NOMO-1 treated with dmso at 0.1 percent for 144 hours (cell line): Measurements from ENCODE around the gene PARK7.
"Not testable (repeated sequence)": the region's sequence is repeated elsewhere in the genome, so short reads cannot be mapped to it uniquely, and the experiment has no call there.

Source experiments
- DNase-seq: peaks from one replicate; lab custom pipeline; 2025; ENCODE audit not compliant: unreplicated experiment; lab: John Stamatoyannopoulos, UW

PARK7 gene

GRCh38 chr1:7942214-7942921 lies 19.1 kb upstream of the PARK7 start:
- DNase-seq, result peak; percentile 87

DNA sequence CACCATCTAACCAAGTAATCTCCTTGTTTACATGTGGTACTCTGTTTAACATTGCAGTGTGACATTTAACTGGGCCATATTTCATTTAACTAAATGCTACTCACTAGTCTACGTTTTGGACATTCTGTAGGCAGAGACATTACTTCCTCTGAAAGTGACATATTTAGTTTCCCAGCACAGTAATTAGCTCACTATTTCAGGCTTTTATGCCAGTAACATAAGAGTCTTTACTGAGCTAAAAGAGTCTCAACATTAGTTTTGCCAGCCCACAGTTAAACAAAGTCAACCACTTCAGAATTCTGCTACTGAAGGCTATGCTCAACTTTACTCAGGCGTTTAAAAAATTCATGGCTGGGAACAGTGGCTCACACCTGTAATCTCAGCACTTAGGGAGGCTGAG lies 18.3 kb upstream of the PARK7 start:
- DNase-seq, result no peak

- no peak for DNase-seq
These were observed 12.6 kb upstream of the PARK7 start for GRCh38 chr1:7948960-7949359.

- DNase-seq, result not testable (repeated sequence)
These were observed 8.7 kb upstream of the PARK7 start for GRCh38 chr1:7952791-7953190.

DNA sequence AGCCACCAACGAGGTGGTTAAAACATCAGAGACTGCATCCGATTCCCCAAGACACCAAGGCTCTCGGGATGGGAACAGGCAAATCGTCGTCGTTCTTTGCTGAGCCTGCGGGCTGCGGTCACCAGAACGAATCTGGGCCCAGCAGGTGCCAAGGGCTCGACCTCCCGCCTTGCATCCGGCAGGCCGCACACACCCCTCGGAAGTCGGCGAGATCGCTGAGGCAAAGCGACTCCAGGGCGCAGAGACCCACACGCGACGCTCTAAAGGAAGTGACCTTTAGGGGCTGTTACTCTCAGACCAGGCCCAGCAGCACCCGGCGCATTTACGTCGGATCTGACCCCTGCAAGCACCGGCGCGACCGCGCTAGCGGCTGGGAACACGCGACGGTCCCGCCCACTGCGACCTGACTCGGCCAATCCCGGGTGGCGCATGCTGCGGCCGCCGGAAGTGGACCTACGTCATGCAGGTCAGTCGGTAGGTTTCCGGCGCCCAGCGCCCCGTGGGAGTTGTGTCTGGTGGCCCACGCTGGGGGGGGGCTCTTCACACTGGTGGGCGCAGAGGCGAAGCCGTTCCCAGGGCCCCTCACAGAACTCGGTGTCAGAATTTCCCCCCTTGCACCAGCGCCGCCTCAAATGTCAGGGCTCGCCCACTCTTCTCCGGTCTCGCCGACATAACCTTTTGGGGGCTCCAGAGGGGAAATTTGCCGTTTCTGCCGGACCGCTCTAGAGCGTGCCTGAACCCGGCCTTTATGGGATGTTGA lies 7.5 kb upstream of the PARK7 start:
- peak; percentile 93 for DNase-seq

DNA sequence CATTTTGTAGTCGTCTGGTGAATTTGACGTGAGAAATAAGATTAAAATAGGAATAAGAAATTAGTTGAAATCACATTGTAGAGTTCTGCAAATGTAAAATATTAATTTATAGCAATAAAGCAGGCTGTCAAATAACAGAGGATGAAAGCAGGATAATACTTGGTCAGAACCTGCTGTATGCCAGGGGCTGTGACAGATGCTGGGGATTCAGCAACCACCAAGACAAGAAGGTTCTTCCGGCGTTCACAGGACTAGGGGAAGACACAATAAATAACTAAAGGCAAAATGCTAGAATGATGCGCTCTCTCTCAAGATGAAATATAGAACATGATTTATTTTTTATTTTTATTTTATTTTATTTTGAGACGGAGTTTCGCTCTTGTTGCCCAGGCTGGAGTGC lies 6.8 kb upstream of the PARK7 start:
- DNase-seq, result no peak

GRCh38 chr1:7956218-7957032 lies 5.1 kb upstream of the PARK7 start:
- no peak for DNase-seq

DNA sequence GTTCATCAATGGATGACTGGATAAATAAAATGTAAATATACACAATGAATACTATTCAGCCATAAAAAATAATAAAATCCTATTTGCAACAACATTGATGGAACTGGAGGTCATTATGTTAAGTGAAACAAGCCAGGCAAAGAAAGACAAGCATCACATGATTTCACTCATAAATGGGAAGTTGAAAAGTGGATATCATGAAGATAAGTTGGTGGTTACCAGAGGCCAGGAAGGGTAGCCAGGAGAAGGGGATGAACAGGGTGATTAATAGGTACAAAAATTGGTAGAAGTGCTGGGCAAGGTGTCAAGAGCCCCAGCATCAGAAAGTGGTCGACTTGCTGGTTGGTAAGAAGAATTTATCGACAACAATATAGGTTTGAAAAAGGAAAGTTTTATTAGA lies 1.3 kb upstream of the PARK7 start:
- no peak for DNase-seq

DNA sequence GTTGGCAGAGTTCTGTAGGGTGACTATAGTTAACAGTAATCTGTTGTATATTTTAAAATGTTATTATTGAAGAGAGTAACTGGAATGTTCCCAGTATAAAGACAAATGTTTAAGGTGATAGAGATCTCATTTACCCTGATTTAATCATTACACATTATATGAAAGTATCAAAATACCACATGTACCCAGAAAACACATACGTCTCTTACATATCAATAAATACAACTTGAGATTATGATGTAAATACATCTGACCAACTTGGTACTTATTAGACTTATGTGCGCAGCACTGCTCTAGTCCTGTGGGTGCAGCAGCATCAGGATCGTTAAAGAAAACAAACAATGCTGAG lies 670 bp upstream of the PARK7 start:
- no peak for DNase-seq

- no peak for DNase-seq
These were observed 464 bp downstream of the PARK7 start for GRCh38 chr1:7962014-7962335.

DNA sequence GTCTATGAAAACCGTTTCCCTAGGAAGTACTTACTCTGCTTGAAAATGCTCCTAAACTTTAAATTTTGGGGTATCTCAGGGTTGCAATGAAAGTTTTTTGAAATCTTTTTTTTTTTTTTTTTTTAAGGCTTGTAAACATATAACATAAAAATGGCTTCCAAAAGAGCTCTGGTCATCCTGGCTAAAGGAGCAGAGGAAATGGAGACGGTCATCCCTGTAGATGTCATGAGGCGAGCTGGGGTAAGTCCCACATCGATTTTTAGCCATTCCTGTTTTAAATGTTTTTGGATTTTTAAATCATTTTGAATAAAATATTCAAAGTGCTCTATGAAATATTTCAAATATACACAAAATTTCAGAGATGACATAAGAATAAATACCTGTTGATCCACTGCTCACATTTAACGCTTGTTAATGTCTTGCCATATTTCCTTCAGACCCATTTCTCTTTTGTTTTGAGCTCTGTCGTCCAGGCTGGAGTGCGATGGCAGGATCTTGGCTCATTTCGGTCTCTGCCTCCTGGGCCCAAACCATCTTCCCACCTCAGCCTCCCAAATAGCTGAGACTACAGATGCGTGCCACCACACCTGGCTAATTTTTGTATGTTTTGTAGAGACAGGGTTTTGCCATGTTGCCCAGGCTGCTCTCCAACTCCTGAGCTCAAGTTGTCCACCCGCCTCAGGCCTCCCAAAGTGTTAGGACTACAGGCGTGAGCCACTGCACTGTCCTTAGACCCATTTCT lies 1.3 kb downstream of the PARK7 start:
- DNase-seq, result no peak

DNA sequence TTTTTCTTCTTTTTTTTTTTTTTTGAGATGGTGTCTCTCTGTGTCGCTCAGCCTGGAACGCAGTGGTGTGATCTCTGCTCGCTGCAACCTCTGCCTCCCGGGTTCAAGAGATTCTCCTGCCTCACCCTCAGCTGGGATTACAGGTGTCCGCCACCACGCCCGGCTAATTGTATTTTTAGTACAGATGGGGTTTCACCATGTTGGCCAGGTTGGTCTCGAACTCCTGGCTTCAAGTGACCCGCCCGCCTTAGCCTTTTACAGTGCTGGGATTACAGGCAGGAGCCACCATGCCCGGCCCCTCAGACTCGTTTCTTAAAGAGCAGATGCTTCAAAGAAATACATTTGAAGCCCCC lies 1.8 kb downstream of the PARK7 start:
- not testable (repeated sequence) for DNase-seq

DNA sequence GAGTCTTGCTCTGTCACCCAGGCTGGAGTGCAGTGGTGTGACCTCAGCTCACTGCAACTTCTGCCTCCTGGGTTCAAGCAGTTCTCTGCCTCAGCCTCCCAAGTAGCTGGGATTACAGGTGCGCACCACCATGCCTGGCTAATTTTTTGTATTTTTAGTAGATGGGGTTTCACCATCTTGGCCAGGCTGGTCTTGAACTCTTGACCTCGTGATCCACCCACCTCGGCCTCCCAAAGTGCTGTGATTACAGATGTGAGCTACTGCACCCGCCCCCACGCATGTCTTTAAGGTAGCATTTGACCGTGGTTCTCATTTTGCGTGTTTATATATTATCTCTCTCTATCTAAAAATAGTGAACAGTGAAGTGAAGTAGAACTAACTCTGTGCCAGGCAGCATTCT lies 2.3 kb downstream of the PARK7 start:
- not testable (repeated sequence) for DNase-seq

DNA sequence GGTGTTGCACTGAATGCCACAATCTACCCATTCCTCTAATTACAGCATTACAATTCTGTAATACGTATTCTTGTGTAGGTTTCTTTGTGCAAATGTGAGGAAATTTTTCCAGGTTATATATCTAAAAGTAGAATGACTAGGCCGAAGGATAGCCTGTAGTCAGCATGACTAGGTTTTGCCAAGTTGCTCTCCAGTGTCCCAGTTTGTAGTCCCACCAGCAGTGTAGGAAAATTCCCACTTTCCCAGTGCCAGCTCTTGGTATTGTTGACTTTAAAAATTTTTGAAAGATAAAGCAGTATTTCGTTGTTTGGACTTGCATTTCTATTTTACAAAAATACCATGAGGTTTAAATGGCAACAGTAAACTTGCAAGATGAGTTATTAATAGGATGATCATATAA lies 3.0 kb downstream of the PARK7 start:
- DNase-seq, result no peak

- no peak for DNase-seq
These were observed 5.7 kb downstream of the PARK7 start for GRCh38 chr1:7967196-7967595.

DNA sequence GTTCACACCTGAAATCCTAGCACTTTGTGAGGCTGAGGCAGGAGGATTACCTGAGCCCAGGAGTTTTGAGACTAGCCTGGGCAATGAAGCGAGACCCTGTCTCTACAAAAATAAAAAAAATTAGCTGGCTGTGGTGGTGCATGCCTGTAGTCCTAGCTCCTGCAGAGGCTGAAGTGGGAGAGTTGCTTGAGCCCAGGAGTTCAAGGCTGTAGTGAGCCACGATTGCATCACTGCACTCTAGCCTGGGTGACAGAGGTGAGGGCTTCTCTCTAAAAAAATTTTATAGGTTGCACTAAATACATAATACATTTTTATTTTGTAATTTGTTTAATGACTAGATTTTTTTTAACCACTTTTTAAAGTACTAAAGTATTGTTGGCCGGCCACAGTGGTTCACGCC lies 6.1 kb downstream of the PARK7 start:
- no peak for DNase-seq

- no peak for DNase-seq
These were observed 8.7 kb downstream of the PARK7 start for GRCh38 chr1:7970246-7970645.

GRCh38 chr1:7971024-7971423 lies 9.5 kb downstream of the PARK7 start:
- DNase-seq, result no peak

GRCh38 chr1:7972285-7972684 lies 10.8 kb downstream of the PARK7 start:
- DNase-seq, result no peak

- no peak for DNase-seq
These were observed 11.6 kb downstream of the PARK7 start for GRCh38 chr1:7973086-7973485.

- DNase-seq, result peak; percentile 14
These were observed 13.8 kb downstream of the PARK7 start for GRCh38 chr1:7975212-7975865.
